GM12872 (cell line): ENCODE measurements around the gene BABAM1.

Source experiments
- TF ChIP-seq, protein P1 (sequence below): IDR thresholded peaks from 3 replicates; pipeline ENCODE4 v1.5.1; 2011; ENCODE audit warnings: low read depth, mild to moderate bottlenecking, low read length, moderate library complexity; ENCODE audit not compliant: insufficient read depth

BABAM1 gene

DNA sequence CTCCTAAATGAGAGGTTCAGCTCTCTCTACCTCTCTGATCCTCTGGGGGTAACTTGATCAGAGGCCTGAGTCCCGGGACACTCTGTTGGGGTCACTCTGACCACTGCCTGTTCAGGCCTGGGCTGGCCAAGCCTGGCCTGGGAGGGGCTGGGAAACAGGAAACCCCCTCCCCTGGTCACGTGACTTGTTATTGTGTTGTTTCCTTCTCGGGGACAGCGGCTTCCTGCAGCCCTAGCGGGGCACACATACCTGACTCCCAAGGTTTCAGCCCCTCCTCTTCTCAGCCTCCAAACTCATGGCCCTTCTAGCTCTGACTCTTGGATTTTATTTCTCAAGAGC, 2.6 kb upstream of the BABAM1 start, which contains the start of gene USHBP1:
TSS of gene USHBP1 (minus strand) at position 105 of the 339 bp plus-strand sequence. CDS start 446 bp downstream, outside the sequence.
- TF ChIP-seq, protein P1, sequence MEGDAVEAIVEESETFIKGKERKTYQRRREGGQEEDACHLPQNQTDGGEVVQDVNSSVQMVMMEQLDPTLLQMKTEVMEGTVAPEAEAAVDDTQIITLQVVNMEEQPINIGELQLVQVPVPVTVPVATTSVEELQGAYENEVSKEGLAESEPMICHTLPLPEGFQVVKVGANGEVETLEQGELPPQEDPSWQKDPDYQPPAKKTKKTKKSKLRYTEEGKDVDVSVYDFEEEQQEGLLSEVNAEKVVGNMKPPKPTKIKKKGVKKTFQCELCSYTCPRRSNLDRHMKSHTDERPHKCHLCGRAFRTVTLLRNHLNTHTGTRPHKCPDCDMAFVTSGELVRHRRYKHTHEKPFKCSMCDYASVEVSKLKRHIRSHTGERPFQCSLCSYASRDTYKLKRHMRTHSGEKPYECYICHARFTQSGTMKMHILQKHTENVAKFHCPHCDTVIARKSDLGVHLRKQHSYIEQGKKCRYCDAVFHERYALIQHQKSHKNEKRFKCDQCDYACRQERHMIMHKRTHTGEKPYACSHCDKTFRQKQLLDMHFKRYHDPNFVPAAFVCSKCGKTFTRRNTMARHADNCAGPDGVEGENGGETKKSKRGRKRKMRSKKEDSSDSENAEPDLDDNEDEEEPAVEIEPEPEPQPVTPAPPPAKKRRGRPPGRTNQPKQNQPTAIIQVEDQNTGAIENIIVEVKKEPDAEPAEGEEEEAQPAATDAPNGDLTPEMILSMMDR: no peak

DNA sequence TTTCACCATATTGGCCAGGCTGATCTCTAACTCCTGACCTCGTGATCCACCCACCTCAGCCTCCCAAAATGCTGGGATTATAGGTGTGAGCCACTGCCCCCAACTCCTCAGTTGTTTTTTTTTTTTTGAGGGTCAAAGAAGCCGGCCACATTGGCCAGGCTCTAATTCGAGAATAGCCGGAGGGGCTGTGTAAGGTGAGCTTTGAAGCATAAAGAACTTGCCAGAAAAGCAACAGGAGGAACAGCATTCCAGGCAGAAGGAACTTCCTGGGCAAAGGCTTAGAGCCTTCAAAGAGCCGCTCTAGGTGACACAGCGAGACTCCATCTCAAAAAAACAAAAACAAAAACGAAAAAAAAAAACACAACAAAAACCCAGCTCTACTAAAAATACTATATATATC, 1.2 kb upstream of the BABAM1 start:
- TF ChIP-seq, protein P1: no peak

DNA sequence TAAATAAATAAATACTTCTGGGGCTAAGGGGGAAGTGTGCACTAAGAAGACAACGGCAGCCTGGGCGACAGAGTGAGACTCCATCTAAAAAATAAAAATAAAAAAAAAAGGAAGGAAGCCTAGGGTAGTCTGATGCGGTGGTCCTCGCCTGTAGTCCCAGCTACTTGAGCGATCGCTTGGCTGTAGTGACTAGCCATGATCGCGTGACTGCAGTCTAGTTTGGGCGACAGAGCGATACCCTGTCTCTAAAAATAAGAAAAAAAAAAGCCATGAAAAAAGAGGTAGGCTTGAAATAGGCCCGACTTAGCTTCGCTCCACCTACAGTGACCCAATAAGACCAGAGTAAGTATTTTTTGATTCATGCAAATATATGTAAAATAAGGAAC, 661 bp upstream of the BABAM1 start:
- TF ChIP-seq, protein P1: no peak

DNA sequence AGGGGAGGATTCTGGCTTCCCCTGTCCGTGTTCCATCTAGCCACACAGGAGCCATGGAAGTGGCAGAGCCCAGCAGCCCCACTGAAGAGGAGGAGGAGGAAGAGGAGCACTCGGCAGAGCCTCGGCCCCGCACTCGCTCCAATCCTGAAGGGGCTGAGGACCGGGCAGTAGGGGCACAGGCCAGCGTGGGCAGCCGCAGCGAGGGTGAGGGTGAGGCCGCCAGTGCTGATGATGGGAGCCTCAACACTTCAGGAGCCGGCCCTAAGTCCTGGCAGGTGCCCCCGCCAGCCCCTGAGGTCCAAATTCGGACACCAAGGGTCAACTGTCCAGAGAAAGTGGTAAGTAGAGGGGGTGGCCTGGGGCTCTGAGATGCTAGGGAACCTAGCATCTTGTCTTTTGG, 1.5 kb downstream of the BABAM1 start:
- TF ChIP-seq, protein P1: no peak

DNA sequence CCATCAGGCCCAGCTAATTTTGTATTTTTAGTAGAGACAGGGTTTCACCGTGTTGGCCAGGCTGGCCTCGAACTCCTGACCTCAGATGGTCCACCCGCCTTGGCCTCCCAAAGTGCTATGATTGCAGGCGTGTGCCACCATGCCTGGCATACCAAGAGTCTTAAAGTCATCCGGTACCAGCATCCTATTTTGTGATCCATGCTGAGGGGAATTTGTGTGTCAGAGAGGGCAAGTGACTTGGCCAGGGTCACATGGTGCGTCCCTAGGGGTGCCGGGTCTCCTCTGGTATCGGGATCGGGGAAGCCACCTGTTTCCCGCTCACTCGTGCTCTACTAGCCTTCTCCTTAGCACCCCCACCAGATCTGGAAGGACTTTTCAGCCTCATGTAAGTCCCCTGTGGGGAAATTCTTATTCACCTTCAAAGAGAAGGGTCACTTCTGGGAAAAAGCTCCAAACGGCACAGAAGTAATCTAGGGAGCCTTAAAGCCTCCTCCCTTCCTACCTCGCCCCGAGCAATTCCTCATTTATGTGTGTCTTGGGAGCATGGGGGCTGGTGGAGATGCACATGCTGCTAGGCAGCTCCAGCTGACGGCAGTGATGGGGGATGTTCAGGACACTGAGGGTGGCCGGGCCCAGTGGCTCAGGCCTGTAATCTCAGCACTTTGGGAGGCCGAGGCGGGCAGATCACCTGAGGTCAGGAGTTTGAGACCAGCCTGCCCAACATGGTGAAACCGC, 8.4 kb downstream of the BABAM1 start:
- TF ChIP-seq, protein P1: no peak

DNA sequence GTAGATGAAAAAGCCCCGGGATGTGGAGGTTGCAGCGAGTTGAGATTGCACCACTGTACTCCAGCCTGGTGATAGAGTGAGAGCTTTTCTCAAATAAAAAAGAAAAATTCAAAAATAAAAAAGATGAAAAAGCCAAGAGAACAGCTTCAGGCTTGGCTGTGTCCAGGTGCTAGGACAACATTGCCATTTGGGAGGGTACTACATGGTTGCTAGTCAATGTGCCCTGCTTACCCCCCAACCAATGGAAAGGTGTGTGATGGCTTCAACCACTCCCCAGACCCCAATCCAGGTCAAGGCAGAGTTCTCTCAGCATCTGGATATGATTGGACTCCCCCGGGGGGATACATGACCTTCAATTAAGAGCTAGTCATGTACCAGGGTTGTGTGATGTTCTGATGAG, 12.2 kb downstream of the BABAM1 start:
- TF ChIP-seq, protein P1: no peak

DNA sequence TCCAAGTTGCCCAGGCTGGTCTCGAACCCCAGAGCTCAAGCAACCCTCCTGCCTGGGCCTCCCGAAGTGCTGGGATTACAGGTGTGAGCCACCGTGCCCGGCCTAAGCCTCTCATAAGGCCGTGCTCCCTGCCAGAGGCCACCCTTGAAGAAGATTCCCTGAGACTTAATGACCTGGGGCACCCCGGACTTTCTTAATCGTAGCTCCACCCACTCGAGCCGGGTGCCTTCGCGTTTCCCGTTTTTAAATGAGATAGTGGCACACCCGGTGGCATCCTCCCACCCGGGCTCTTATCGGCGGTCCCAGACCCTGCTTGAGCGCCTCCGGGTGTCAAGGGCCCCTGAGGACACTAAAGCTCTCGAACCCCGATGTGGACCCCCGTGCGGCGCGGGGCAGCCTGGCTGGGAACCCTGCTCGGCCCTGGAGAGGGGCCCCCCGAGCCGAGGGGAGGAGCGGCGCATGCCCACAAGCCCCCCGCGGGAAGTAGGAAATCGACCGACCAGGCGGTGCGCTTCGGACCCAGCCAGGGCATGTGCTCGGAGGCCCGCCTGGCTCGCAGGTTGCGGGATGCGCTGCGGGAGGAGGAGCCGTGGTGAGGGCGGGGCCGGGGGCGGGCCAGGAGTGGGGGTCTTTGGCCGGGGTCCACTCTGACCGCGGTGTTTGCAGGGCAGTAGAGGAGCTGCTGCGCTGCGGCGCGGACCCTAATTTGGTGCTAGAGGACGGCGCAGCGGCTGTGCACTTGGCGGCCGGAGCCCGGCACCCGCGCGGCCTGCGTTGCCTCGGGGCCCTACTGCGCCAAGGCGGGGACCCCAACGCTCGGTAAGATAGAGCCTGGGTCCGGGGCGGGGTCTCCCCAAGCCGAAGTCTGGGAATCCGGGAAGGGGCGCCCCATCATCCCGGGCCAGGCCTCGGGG, 14.4 kb downstream of the BABAM1 start, which contains the start of gene ANKLE1:
TSS of gene ANKLE1 (plus strand) at position 511 of the 914 bp plus-strand sequence. CDS start at position 531, 20 bp downstream.
- TF ChIP-seq, protein P1: no peak
